Measurements from ENCODE around the gene ITIH3. TPM values are rescaled to one million over a fixed set of nuclear protein-coding genes. Genes with fewer than 3 reads are reported as not detected.

The ITIH3 gene
- total RNA-seq, 2 donors from 2014 or later = not detected

- H3K4me3 ChIP-seq (ENCODE audit: low read length) = no peak overlapping the region
- DNase-seq = no peak
- 90% methylated on average over 8 to 12 of the region's 12 CpGs for WGBS, 2 experiments (ENCODE audit: insufficient coverage in 1 of 2, insufficient read length in 1 of 2)
- H3K27ac ChIP-seq (ENCODE audit: low read depth, low read length) = no peak overlapping the region
- Mint-ChIP-seq H3K27me3 (ENCODE audit: insufficient read depth) (no peaks in the 10 kb centered on the region), H3K9me3 (no peaks in the 10 kb centered on the region), H3K4me1 (no peaks in the 10 kb centered on the region), H3K4me3 (no peak overlapping the region), H3K27ac (no peak overlapping the region), H3K36me3 (ENCODE audit: low read depth) (no peaks in the 10 kb centered on the region)
- H3K9ac ChIP-seq (ENCODE audit: extremely low read depth, low read length, poor library complexity, severe bottlenecking) = no peak overlapping the region
- no peaks in the 10 kb centered on the region for H3K36me3 ChIP-seq (ENCODE audit: control insufficient read depth, insufficient read depth, low read length)
- H3K4me1 ChIP-seq (ENCODE audit: control insufficient read depth, insufficient read depth, low read length) = no peaks in the 10 kb centered on the region
- no peaks in the 10 kb centered on the region for H3K27me3 ChIP-seq (ENCODE audit: control insufficient read depth, insufficient read depth, low read length, poor library complexity, severe bottlenecking)
- no peaks in the 10 kb centered on the region for H3K9me3 ChIP-seq (ENCODE audit: control insufficient read depth, low read length)
- TF ChIP-seq CTCF (conservative IDR thresholded peaks at IDR 0.05) = no peak
These were observed 3.2 kb upstream of the ITIH3 start for GRCh38 chr3:52791366-52791765.

GRCh38 chr3:52791928-52792327, 2.7 kb upstream of the ITIH3 start:
- Histone ChIP-seq H3K27me3 (ENCODE audit: control insufficient read depth, insufficient read depth, low read length, poor library complexity, severe bottlenecking) (no peaks in the 10 kb centered on the region), H3K9ac (ENCODE audit: extremely low read depth, low read length, poor library complexity, severe bottlenecking) (no peak overlapping the region), H3K4me3 (ENCODE audit: low read length) (no peak overlapping the region), H3K4me1 (ENCODE audit: control insufficient read depth, insufficient read depth, low read length) (no peaks in the 10 kb centered on the region), H3K27ac (ENCODE audit: low read depth, low read length) (no peak overlapping the region), H3K9me3 (ENCODE audit: control insufficient read depth, low read length) (no peaks in the 10 kb centered on the region), H3K36me3 (ENCODE audit: control insufficient read depth, insufficient read depth, low read length) (no peaks in the 10 kb centered on the region)
- no peaks in the 10 kb centered on the region for H3K36me3 Mint-ChIP-seq (ENCODE audit: low read depth)
- no peak for TF ChIP-seq CTCF (conservative IDR thresholded peaks at IDR 0.05)
- H3K9me3 Mint-ChIP-seq = no peaks in the 10 kb centered on the region
- DNase-seq = no peak
- H3K4me3 Mint-ChIP-seq = no peak overlapping the region
- no peaks in the 10 kb centered on the region for H3K4me1 Mint-ChIP-seq
- no peaks in the 10 kb centered on the region for H3K27me3 Mint-ChIP-seq (ENCODE audit: insufficient read depth)
- 84 to 95% methylated on average over 4 of the region's 4 CpGs for WGBS, 2 experiments (ENCODE audit: insufficient coverage in 1 of 2, insufficient read length in 1 of 2)
- H3K27ac Mint-ChIP-seq = no peak overlapping the region

GRCh38 chr3:52792413-52792812, 2.2 kb upstream of the ITIH3 start:
- WGBS, 2 experiments (ENCODE audit: insufficient coverage in 1 of 2, insufficient read length in 1 of 2) = 79 to 81% methylated on average over 4 to 7 of the region's 7 CpGs
- Histone ChIP-seq H3K4me3 (ENCODE audit: low read length) (no peak overlapping the region), H3K4me1 (ENCODE audit: control insufficient read depth, insufficient read depth, low read length) (no peaks in the 10 kb centered on the region), H3K9ac (ENCODE audit: extremely low read depth, low read length, poor library complexity, severe bottlenecking) (no peak overlapping the region), H3K27me3 (ENCODE audit: control insufficient read depth, insufficient read depth, low read length, poor library complexity, severe bottlenecking) (no peaks in the 10 kb centered on the region), H3K27ac (ENCODE audit: low read depth, low read length) (no peak overlapping the region), H3K36me3 (ENCODE audit: control insufficient read depth, insufficient read depth, low read length) (no peaks in the 10 kb centered on the region), H3K9me3 (ENCODE audit: control insufficient read depth, low read length) (no peaks in the 10 kb centered on the region)
- Mint-ChIP-seq H3K4me3 (no peak overlapping the region), H3K27ac (no peak overlapping the region), H3K4me1 (no peaks in the 10 kb centered on the region), H3K9me3 (no peaks in the 10 kb centered on the region), H3K36me3 (ENCODE audit: low read depth) (no peaks in the 10 kb centered on the region), H3K27me3 (ENCODE audit: insufficient read depth) (no peaks in the 10 kb centered on the region)
- TF ChIP-seq CTCF (conservative IDR thresholded peaks at IDR 0.05) = peak; percentile 77
- DNase-seq = peak; percentile 82

Data from endodermal cell (in vitro differentiated cells).